GM21786 (cell line): Measurements from ENCODE around the gene SLITRK2.

Experiments
- ATAC-seq: cut with Tn5 transposase; IDR thresholded peaks from one replicate; pipeline ENCODE4 v1.9.1; 2021; ENCODE audit not compliant: unreplicated experiment

SLITRK2 gene

DNA sequence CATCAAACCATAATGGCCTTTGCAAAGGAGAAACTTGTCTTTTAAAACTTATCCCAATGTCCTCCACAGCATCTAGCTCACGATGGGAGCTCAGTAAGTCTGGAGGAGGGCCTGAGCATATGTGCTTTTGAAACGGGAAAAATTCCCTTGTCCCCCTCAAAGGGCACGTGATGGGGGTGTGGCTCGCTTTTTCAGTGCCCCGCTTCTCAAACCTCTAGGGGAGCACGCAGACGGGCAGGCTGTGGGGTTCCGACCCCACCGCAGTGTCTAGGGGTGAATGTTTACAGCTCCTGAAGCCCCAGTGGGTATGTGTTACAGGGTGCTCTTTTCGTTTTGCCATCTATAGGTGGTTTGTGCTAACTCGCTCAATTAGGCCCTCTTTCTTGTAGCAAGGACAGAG, 31.2 kb downstream of the SLITRK2 start:
- no peak for ATAC-seq

DNA sequence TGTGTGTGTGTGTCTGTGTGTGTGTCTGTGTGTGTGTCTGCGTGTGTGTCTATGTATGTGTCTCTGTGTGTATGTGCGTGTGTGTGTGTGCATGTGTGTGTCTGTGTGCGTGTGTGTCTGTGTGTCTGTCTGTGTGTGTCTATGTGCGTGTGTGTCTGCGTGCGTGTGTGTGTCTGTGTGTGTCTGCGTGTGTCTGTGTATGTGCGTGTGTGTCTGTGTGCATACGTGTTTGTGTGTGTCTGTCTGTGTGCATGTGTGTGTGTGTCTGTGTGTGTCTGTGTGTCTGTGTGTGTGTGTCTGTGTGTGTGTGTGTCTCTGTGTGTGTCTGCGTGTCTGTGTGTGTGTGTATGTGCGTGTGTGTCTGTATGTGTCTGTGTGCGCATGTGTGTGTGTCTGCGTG, 35.6 kb downstream of the SLITRK2 start:
- no peak for ATAC-seq

DNA sequence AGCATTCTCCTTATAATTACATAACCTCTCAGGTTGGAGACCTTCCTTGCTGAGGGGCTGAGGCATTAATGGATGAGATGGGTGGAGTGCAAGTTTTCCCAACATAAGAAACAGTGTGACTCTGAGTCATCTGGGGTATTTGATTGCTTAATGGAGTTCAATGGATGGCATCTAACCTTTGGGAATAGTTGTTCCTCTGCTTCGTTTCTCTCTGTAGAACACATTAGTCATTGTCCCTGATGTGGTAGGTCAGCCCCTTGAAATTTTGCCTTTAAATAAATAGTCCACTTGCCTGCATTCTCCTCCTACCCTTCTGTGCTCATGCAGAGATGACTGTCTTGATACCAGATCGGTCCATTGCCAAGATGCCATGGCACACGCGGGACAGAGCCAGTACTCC, 38.6 kb downstream of the SLITRK2 start:
- no peak for ATAC-seq

DNA sequence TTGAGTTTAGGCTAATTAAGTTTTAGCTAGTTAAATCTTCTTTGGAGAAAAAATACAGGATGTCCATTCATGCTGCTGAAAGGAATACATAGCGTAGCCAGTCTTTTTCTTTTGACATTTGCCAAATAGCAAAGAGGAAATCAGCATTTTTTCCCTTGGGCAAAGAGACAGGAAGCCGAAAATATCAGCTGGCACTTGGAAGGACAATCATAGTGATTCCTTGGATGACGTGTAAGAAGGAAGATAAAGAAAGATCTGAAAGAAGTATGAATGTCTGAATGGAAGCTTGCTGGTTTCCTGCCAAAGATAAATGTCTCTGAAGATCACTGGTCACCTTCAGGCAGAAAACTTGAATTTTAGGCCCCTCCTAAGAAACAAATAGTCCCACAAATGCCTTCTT, 44.2 kb downstream of the SLITRK2 start:
- ATAC-seq, result no peak

DNA sequence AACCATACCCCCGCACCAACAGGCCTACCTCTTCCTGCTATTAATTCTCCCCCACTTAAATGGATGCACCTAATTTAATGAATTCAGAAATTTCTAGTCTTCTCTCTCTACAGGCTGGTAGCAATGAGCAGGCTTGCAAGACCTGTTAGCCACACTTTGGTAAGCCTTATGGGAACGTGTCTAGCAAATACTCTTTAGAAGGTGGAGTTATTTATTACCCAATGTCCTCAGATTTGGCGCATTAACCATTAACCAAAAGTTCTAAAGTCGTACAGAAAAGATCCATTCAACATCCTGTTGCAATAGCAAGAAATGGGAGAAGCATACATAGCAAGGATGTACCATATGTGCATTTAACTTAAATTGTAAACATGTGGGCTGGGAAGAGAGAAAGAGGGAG, 47.5 kb downstream of the SLITRK2 start:
- ATAC-seq, result no peak
